GM12891 (cell line): Measurements from ENCODE around the gene HIP1R. TPM values are rescaled to one million over a fixed set of nuclear protein-coding genes. Genes with fewer than 3 reads are reported as not detected.
"Not testable (repeated sequence)": the region's sequence is repeated elsewhere in the genome, so short reads cannot be mapped to it uniquely, and the experiment has no call there.

Source experiments
- DNase-seq: peaks from one replicate; pipeline ENCODE4 v3.0.0; 2011; ENCODE audit warnings: low spot score; ENCODE audit not compliant: insufficient read length
- FAIRE-seq: peaks from 2 replicates; lab custom pipeline; 2011; peaks lifted over from hg19 to GRCh38; lab: Jason Lieb, UNC
- PAX5 ChIP-seq: IDR thresholded peaks from 2 replicates; pipeline ENCODE4 v1.6.1; 2011; ENCODE audit warnings: low read length, moderate library complexity, mild to moderate bottlenecking; ENCODE audit not compliant: insufficient read depth, severe bottlenecking
- POLR2A ChIP-seq: IDR thresholded peaks from 2 replicates; pipeline ENCODE4 v1.6.1; 2011; ENCODE audit warnings: low read depth, low read length, control low read depth
- POLR2AphosphoS5 ChIP-seq: IDR thresholded peaks from 2 replicates; pipeline ENCODE4 v1.6.1; 2011; ENCODE audit warnings: low read depth, low read length, control low read depth
- POU2F2 ChIP-seq: IDR thresholded peaks from 2 replicates; pipeline ENCODE4 v1.6.1; 2011; ENCODE audit warnings: low read depth, mild to moderate bottlenecking, control low read depth, low read length, moderate library complexity
- SPI1 ChIP-seq: IDR thresholded peaks from 2 replicates; pipeline ENCODE4 v1.6.1; 2011; ENCODE audit warnings: low read depth, low read length, control low read depth
- TAF1 ChIP-seq: IDR thresholded peaks from 2 replicates; pipeline ENCODE4 v1.6.1; 2011; ENCODE audit warnings: low read depth, low read length, control low read depth
- polyA plus RNA-seq: library from polyadenylated mRNA; unstranded; fragments of >200 nt; gene quantifications from one replicate; pipeline ENCODE4 v1.2.1, GENCODE V29; 2012; ENCODE audit warnings: low read depth, missing spikeins, inconsistent platforms; ENCODE audit not compliant: missing spikeins

HIP1R gene
- 4.8 TPM for polyA plus RNA-seq

GRCh38 chr12:122834921-122835749 lies at the start of gene HIP1R:
Gene HIP1R (plus strand): TSS chr12:122835457. CDS start chr12:122835551, 94 bp downstream.
- no peak for TF ChIP-seq POU2F2
- no peak for FAIRE-seq
- DNase-seq: peak; percentile 73

GRCh38 chr12:122785503-122785902 lies 49.8 kb upstream of the HIP1R start:
- FAIRE-seq: peak; percentile 55
- no peak for TF ChIP-seq POLR2AphosphoS5
- TF ChIP-seq PAX5: no peak
- TF ChIP-seq POU2F2: no peak
- no peak for TF ChIP-seq TAF1
- no peak for TF ChIP-seq SPI1
- TF ChIP-seq POLR2A: no peak

GRCh38 chr12:122788387-122788786 lies 46.9 kb upstream of the HIP1R start:
- TF ChIP-seq POLR2A: no peak
- TF ChIP-seq POU2F2: no peak
- TF ChIP-seq POLR2AphosphoS5: no peak
- TF ChIP-seq SPI1: no peak
- no peak for TF ChIP-seq TAF1
- TF ChIP-seq PAX5: no peak
- no peak for DNase-seq
- FAIRE-seq: no peak

More at GRCh38 chr12:122785503-122785902, 49.8 kb upstream of the HIP1R start:
- no peak for DNase-seq

GRCh38 chr12:122789637-122790036 lies 45.6 kb upstream of the HIP1R start:
- no peak for TF ChIP-seq PAX5
- no peak for TF ChIP-seq SPI1
- TF ChIP-seq POLR2A: no peak
- TF ChIP-seq TAF1: no peak
- TF ChIP-seq POLR2AphosphoS5: no peak
- TF ChIP-seq POU2F2: no peak
- DNase-seq: no peak
- FAIRE-seq: no peak

GRCh38 chr12:122790393-122791075 lies 44.7 kb upstream of the HIP1R start:
- FAIRE-seq: no peak
- DNase-seq: no peak
- TF ChIP-seq SPI1: no peak
- no peak for TF ChIP-seq PAX5
- TF ChIP-seq POLR2AphosphoS5: no peak
- TF ChIP-seq POU2F2: no peak
- no peak for TF ChIP-seq TAF1
- no peak for TF ChIP-seq POLR2A

GRCh38 chr12:122793685-122794106 lies 41.6 kb upstream of the HIP1R start:
- TF ChIP-seq POLR2AphosphoS5 (no peak), PAX5 (no peak), SPI1 (no peak), POLR2A (no peak), POU2F2 (no peak), TAF1 (no peak)
- peak; percentile 78 for FAIRE-seq
- no peak for DNase-seq

- TF ChIP-seq POU2F2: no peak
- no peak for TF ChIP-seq POLR2A
- TF ChIP-seq POLR2AphosphoS5: no peak
- no peak for TF ChIP-seq SPI1
- no peak for TF ChIP-seq TAF1
- no peak for TF ChIP-seq PAX5
- DNase-seq (no peak), FAIRE-seq (no peak)
Observed at GRCh38 chr12:122795807-122796206, 39.5 kb upstream of the HIP1R start.

GRCh38 chr12:122799641-122800243 lies 35.5 kb upstream of the HIP1R start:
- no peak for FAIRE-seq
- DNase-seq: no peak

GRCh38 chr12:122803937-122804336 lies 31.3 kb upstream of the HIP1R start:
- no peak for TF ChIP-seq SPI1
- TF ChIP-seq POLR2A: no peak
- no peak for TF ChIP-seq PAX5
- no peak for TF ChIP-seq TAF1
- TF ChIP-seq POLR2AphosphoS5: no peak
- no peak for TF ChIP-seq POU2F2
- DNase-seq (no peak), FAIRE-seq (no peak)

More at GRCh38 chr12:122799641-122800243, 35.5 kb upstream of the HIP1R start:
- TF ChIP-seq POLR2A (no peak), SPI1 (no peak), POU2F2 (no peak), TAF1 (no peak), POLR2AphosphoS5 (no peak), PAX5 (no peak)

GRCh38 chr12:122804957-122805356 lies 30.3 kb upstream of the HIP1R start:
- not testable (repeated sequence) for FAIRE-seq, DNase-seq
